Neural crest cell (in vitro differentiated cells): ENCODE data around the gene WBP1L. TPM values are rescaled to one million over a fixed set of nuclear protein-coding genes. Genes with fewer than 3 reads are reported as not detected.
"Not testable (repeated sequence)": the region's sequence is repeated elsewhere in the genome, so short reads cannot be mapped to it uniquely, and the experiment has no call there.

ENCODE experiments used
- DNase-seq: peaks from one replicate; pipeline ENCODE4 v3.0.0; 2021; ENCODE audit warnings: low read depth, mixed read lengths, low spot score
- H3K27ac Mint-ChIP-seq: one replicate; pipeline ENCODE4 v1.8.0; 2021; ENCODE audit warnings: mild to moderate bottlenecking, mixed read lengths; ENCODE audit not compliant: unreplicated experiment
- H3K27me3 Mint-ChIP-seq: 2 replicates; pipeline ENCODE4 v1.8.0; 2021; ENCODE audit warnings: low read depth, mild to moderate bottlenecking, mixed read lengths
- H3K36me3 Mint-ChIP-seq: 2 replicates; pipeline ENCODE4 v1.8.0; 2021; ENCODE audit warnings: low read depth, mild to moderate bottlenecking, mixed read lengths
- H3K4me1 Mint-ChIP-seq: 2 replicates; pipeline ENCODE4 v1.8.0; 2021; ENCODE audit warnings: mixed read lengths
- H3K4me3 Mint-ChIP-seq: one replicate; pipeline ENCODE4 v1.8.0; 2021; ENCODE audit warnings: mild to moderate bottlenecking, mixed read lengths
- H3K9me3 Mint-ChIP-seq: 2 replicates; pipeline ENCODE4 v1.8.0; 2021; ENCODE audit warnings: mixed read lengths
- total RNA-seq: library from RNA; stranded (reverse); gene quantifications from 2 replicates; pipeline ENCODE4 v1.2.1, GENCODE V29; 2021
- TF ChIP-seq, protein P1 (sequence below): fragments of 200-600 bp; sonication (generic); conservative IDR thresholded peaks from 2 replicates; pipeline ENCODE4 v1.5.0; 2021; ENCODE audit warnings: antibody characterized with exemption, mild to moderate bottlenecking

The WBP1L gene
- total RNA-seq, 1 donor from 2014 or later: 22.0 TPM

GRCh38 chr10:102757323-102757722, 13.6 kb downstream of the WBP1L start:
- peaks cover 18% of the 10 kb centered on the region for H3K4me1 Mint-ChIP-seq
- no peak for DNase-seq

GRCh38 chr10:102758240-102758932, 14.6 kb downstream of the WBP1L start:
- TF ChIP-seq, protein P1, sequence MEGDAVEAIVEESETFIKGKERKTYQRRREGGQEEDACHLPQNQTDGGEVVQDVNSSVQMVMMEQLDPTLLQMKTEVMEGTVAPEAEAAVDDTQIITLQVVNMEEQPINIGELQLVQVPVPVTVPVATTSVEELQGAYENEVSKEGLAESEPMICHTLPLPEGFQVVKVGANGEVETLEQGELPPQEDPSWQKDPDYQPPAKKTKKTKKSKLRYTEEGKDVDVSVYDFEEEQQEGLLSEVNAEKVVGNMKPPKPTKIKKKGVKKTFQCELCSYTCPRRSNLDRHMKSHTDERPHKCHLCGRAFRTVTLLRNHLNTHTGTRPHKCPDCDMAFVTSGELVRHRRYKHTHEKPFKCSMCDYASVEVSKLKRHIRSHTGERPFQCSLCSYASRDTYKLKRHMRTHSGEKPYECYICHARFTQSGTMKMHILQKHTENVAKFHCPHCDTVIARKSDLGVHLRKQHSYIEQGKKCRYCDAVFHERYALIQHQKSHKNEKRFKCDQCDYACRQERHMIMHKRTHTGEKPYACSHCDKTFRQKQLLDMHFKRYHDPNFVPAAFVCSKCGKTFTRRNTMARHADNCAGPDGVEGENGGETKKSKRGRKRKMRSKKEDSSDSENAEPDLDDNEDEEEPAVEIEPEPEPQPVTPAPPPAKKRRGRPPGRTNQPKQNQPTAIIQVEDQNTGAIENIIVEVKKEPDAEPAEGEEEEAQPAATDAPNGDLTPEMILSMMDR: no peak
- no peak overlapping the region for H3K27ac Mint-ChIP-seq
- H3K27me3 Mint-ChIP-seq: no peaks in the 10 kb centered on the region
- no peaks in the 10 kb centered on the region for H3K9me3 Mint-ChIP-seq
- no peak for DNase-seq
- H3K36me3 Mint-ChIP-seq: peaks cover 3% of the 10 kb centered on the region
- H3K4me3 Mint-ChIP-seq: no peak overlapping the region
- peaks cover 13% of the 10 kb centered on the region for H3K4me1 Mint-ChIP-seq

More at GRCh38 chr10:102757323-102757722, 13.6 kb downstream of the WBP1L start:
- peaks cover 3% of the 10 kb centered on the region for H3K36me3 Mint-ChIP-seq
- no peaks in the 10 kb centered on the region for H3K27me3 Mint-ChIP-seq
- no peak overlapping the region for H3K4me3 Mint-ChIP-seq
- no peaks in the 10 kb centered on the region for H3K9me3 Mint-ChIP-seq
- TF ChIP-seq, protein P1: no peak
- H3K27ac Mint-ChIP-seq: no peak overlapping the region

- H3K4me3 Mint-ChIP-seq, DNase-seq, H3K4me1 Mint-ChIP-seq: not testable (repeated sequence)
Observed at GRCh38 chr10:102758933-102759262, 15.2 kb downstream of the WBP1L start.

DNA sequence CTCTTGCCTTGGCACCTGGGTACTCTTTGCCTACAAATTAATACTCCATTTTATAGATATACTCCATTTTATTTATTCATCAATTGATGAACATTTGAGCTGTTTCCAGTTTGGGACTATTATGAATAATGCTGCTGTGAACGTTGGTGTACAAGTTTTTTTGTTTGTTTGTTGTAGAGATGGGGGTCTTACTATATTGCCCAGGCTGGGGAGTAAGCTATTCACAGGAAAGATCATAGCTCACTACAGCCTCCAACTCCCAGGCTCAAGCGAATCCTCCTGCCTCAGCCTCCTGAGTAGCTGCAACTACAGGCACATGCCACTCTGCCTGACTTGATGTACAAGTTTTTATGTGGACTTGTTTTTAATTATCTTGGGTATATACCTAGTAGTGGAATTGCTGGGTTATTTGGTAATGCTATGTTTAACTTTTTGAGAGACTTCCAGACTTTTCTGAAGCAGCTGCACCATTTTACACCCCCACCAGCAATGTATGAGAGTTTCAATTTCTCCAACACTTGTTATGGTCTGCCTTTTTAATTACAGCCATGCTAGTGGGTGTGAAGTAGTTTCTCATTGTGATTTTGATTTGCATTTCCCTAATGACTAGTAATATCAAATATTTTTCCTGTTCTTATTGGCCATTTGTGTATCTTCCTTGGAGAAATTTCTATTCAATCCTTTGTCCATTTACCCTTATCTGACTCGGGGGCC, 15.9 kb downstream of the WBP1L start:
- no peaks in the 10 kb centered on the region for H3K9me3 Mint-ChIP-seq
- H3K27me3 Mint-ChIP-seq: no peaks in the 10 kb centered on the region
- H3K27ac Mint-ChIP-seq: no peak overlapping the region
- no peak for DNase-seq
- H3K4me3 Mint-ChIP-seq: no peak overlapping the region
- TF ChIP-seq, protein P1: no peak
- H3K4me1 Mint-ChIP-seq: peaks cover 10% of the 10 kb centered on the region
- H3K36me3 Mint-ChIP-seq: peaks cover 3% of the 10 kb centered on the region

More at GRCh38 chr10:102758933-102759262, 15.2 kb downstream of the WBP1L start:
- not testable (repeated sequence) for H3K27ac Mint-ChIP-seq, H3K36me3 Mint-ChIP-seq, H3K27me3 Mint-ChIP-seq, H3K9me3 Mint-ChIP-seq

- H3K4me3 Mint-ChIP-seq: no peak overlapping the region
- H3K27me3 Mint-ChIP-seq: peaks cover 6% of the 10 kb centered on the region
- no peak overlapping the region for H3K27ac Mint-ChIP-seq
- peaks cover 5% of the 10 kb centered on the region for H3K36me3 Mint-ChIP-seq
- TF ChIP-seq, protein P1: no peak
- peaks cover 13% of the 10 kb centered on the region for H3K4me1 Mint-ChIP-seq
- no peaks in the 10 kb centered on the region for H3K9me3 Mint-ChIP-seq
- no peak for DNase-seq
Observed at GRCh38 chr10:102761981-102762380, 18.2 kb downstream of the WBP1L start.

- TF ChIP-seq, protein P1: no peak
- DNase-seq: no peak
- Mint-ChIP-seq H3K9me3 (no peaks in the 10 kb centered on the region), H3K27me3 (peaks cover 8% of the 10 kb centered on the region), H3K36me3 (peaks cover 5% of the 10 kb centered on the region), H3K27ac (no peak overlapping the region), H3K4me1 (peaks cover 14% of the 10 kb centered on the region), H3K4me3 (no peak overlapping the region)
Observed at GRCh38 chr10:102762401-102763015, 18.8 kb downstream of the WBP1L start.
